H1 (cell line): ENCODE results near the gene NTN5. TPM values are rescaled to one million over a fixed set of nuclear protein-coding genes. Genes with fewer than 3 reads are reported as not detected.

Experiments used
- CTCF ChIA-PET: fragments of 300-600 bp; sonication (Branson Sonifier 250); formaldehyde crosslinking; loops from one replicate; lab custom pipeline; 2021; ENCODE audit not compliant: partially characterized antibody; lab: Charles Lee
- POLR2A ChIA-PET: fragments of 300-600 bp; sonication (Branson Sonifier 250); formaldehyde crosslinking; loops from one replicate; lab custom pipeline; 2021; ENCODE audit warnings: inconsistent platforms; ENCODE audit not compliant: partially characterized antibody; lab: Charles Lee
- DNase-seq, 2 experiments: peaks; one replicate each; pipeline versions ENCODE4 v3.0.0 to v3.0.0-alpha.2; 2010 to 2022; ENCODE audit warnings: low spot score in 2 of 2, low read depth in 1 of 2, mixed read lengths in 1 of 2
- FAIRE-seq: peaks from 2 replicates; lab custom pipeline; 2011; peaks lifted over from hg19 to GRCh38; lab: Jason Lieb, UNC
- H2AFZ ChIP-seq: 2 replicates; pipeline ENCODE4 v1.8.1; 2012; ENCODE audit warnings: low read length, inconsistent platforms
- H2AK5ac ChIP-seq: 2 replicates; pipeline ENCODE4 v1.6.1; 2013; ENCODE audit warnings: low read depth, low read length
- H2BK120ac ChIP-seq: replicated peaks from 2 replicates; pipeline ENCODE3; 2013; ENCODE audit warnings: low read depth, low read length, inconsistent platforms
- H2BK12ac ChIP-seq: 2 replicates; pipeline ENCODE4 v1.6.1; 2013; ENCODE audit warnings: low read depth, low read length
- H2BK15ac ChIP-seq: 2 replicates; pipeline ENCODE4 v1.6.1; 2013; ENCODE audit warnings: low read length
- H2BK20ac ChIP-seq: 2 replicates; pipeline ENCODE4 v1.6.1; 2013; ENCODE audit warnings: low read length
- H2BK5ac ChIP-seq: 2 replicates; pipeline ENCODE4 v1.6.1; 2013; ENCODE audit warnings: low read depth, low read length
- H3K14ac ChIP-seq: 2 replicates; pipeline ENCODE4 v1.6.1; 2013; ENCODE audit warnings: inconsistent platforms; ENCODE audit not compliant: insufficient read length
- H3K18ac ChIP-seq: 2 replicates; pipeline ENCODE4 v1.6.1; 2013; ENCODE audit warnings: low read length; ENCODE audit errors: extremely low read depth
- H3K23ac ChIP-seq: 2 replicates; pipeline ENCODE4 v1.6.1; 2013; ENCODE audit warnings: inconsistent platforms; ENCODE audit not compliant: insufficient read length
- H3K23me2 ChIP-seq: 2 replicates; pipeline ENCODE4 v1.6.1; 2013; ENCODE audit warnings: low read depth, low read length
- H3K27ac ChIP-seq: 2 replicates; pipeline ENCODE4 v1.6.1; 2011; ENCODE audit warnings: low read depth, low read length, inconsistent platforms
- H3K27me3 ChIP-seq, 4 experiments: replicated peaks in 1 of 4; 1 replicate in 1 of 4; 2 replicates in 3 of 4; pipeline versions ENCODE4 v1.6.1 to v1.8.1; 2011 to 2013; ENCODE audit warnings: low read length in 3 of 4, mild to moderate bottlenecking in 3 of 4, inconsistent platforms in 2 of 4, mixed read lengths in 2 of 4, moderate library complexity in 1 of 4; ENCODE audit not compliant: control insufficient read depth in 3 of 4, insufficient read depth in 3 of 4; ENCODE audit errors: extremely low read depth in 1 of 4
- H3K36me3 ChIP-seq, 4 experiments: 2 replicates each; pipeline versions ENCODE4 v1.6.1 to v1.8.1; 2011 to 2013; ENCODE audit warnings: mild to moderate bottlenecking in 4 of 4, low read length in 3 of 4, moderate library complexity in 2 of 4, control low read depth in 1 of 4, inconsistent platforms in 1 of 4; ENCODE audit not compliant: insufficient read depth in 4 of 4, control insufficient read depth in 2 of 4
- H3K4ac ChIP-seq: replicated peaks from 2 replicates; pipeline ENCODE3; 2013; ENCODE audit warnings: low read length, low read depth, mixed read lengths, inconsistent platforms; ENCODE audit not compliant: insufficient read length
- H3K4me1 ChIP-seq, 4 experiments: replicated peaks in 1 of 4; 1 replicate in 1 of 4; 2 replicates in 3 of 4; pipeline versions ENCODE4 v1.6.1 to v1.8.1; 2011 to 2013; ENCODE audit warnings: low read length in 3 of 4, inconsistent platforms in 2 of 4, mixed read lengths in 1 of 4; ENCODE audit not compliant: insufficient read depth in 4 of 4, control insufficient read depth in 3 of 4
- H3K4me2 ChIP-seq, 2 experiments: 2 replicates each; pipeline versions ENCODE4 v1.6.1 to v1.8.1; 2011 to 2013; ENCODE audit warnings: low read depth in 2 of 2, low read length in 2 of 2, control low read depth in 1 of 2, inconsistent platforms in 1 of 2, mild to moderate bottlenecking in 1 of 2; ENCODE audit not compliant: insufficient read depth in 1 of 2
- H3K4me3 ChIP-seq, 4 experiments: fragments of 200-600, 300-600 bp in 1 of 4; sonication (generic), shearing (Covaris generic), sonication (Bioruptor Twin) in 1 of 4; 2 replicates each; pipeline versions ENCODE4 v1.5.1 to v1.8.1; 2011 to 2016; ENCODE audit warnings: low read length in 4 of 4, low read depth in 3 of 4, control low read depth in 2 of 4, inconsistent platforms in 2 of 4, mild to moderate bottlenecking in 2 of 4, mixed read lengths in 1 of 4, moderate library complexity in 1 of 4; ENCODE audit not compliant: insufficient read depth in 2 of 4; ENCODE audit errors: extremely low read depth in 1 of 4
- H3K56ac ChIP-seq: replicated peaks from 2 replicates; pipeline ENCODE3; 2013; ENCODE audit warnings: low read depth, mild to moderate bottlenecking, mixed read lengths, low read length, inconsistent platforms; ENCODE audit not compliant: insufficient read length
- H3K79me1 ChIP-seq: 2 replicates; pipeline ENCODE4 v1.6.1; 2013; ENCODE audit warnings: low read depth, low read length, control low read depth
- H3K79me2 ChIP-seq, 2 experiments: 2 replicates each; pipeline versions ENCODE4 v1.6.1 to v1.8.1; 2012 to 2013; ENCODE audit warnings: low read length in 2 of 2, mild to moderate bottlenecking in 2 of 2, inconsistent platforms in 1 of 2; ENCODE audit not compliant: insufficient read depth in 2 of 2, control insufficient read depth in 1 of 2
- H3K9ac ChIP-seq, 4 experiments: replicated peaks in 1 of 4; 1 replicate in 1 of 4; 2 replicates in 3 of 4; pipeline versions ENCODE4 v1.6.1 to v1.8.1; 2011 to 2013; ENCODE audit warnings: low read depth in 3 of 4, low read length in 3 of 4, control low read depth in 2 of 4, mild to moderate bottlenecking in 2 of 4, moderate library complexity in 2 of 4, inconsistent platforms in 1 of 4; ENCODE audit errors: extremely low read depth in 1 of 4
- H3K9me3 ChIP-seq, 2 experiments: 2 replicates each; pipeline versions ENCODE4 v1.6.1 to v1.8.1; 2012 to 2013; ENCODE audit warnings: mild to moderate bottlenecking in 2 of 2, moderate library complexity in 2 of 2, control low read depth in 1 of 2, inconsistent platforms in 1 of 2, low read depth in 1 of 2, low read length in 1 of 2, mixed read lengths in 1 of 2; ENCODE audit not compliant: insufficient read depth in 2 of 2
- H4K20me1 ChIP-seq, 2 experiments: replicated peaks in 1 of 2; 2 replicates each; pipeline versions ENCODE3 to v1.8.1; 2011 to 2013; ENCODE audit warnings: inconsistent platforms in 2 of 2, low read length in 2 of 2, mild to moderate bottlenecking in 1 of 2; ENCODE audit not compliant: insufficient read depth in 2 of 2, control insufficient read depth in 1 of 2
- H4K5ac ChIP-seq: 2 replicates; pipeline ENCODE4 v1.6.1; 2013; ENCODE audit warnings: low read length, low read depth, mixed read lengths, inconsistent platforms; ENCODE audit not compliant: insufficient read length
- H4K8ac ChIP-seq: 2 replicates; pipeline ENCODE4 v1.8.0; 2013; ENCODE audit warnings: mild to moderate bottlenecking, moderate library complexity, low read length, inconsistent platforms; ENCODE audit not compliant: insufficient read depth; ENCODE audit errors: extremely low read depth
- H4K91ac ChIP-seq: replicated peaks from 2 replicates; pipeline ENCODE3; 2013; ENCODE audit warnings: low read length, mixed read lengths, inconsistent platforms; ENCODE audit not compliant: insufficient read length
- CTCF ChIP-seq, 3 experiments: IDR thresholded peaks; 1 replicate in 2 of 3; 2 replicates in 1 of 3; pipeline versions ENCODE4 v1.5.1 to v1.6.1; 2011; ENCODE audit warnings: low read length in 3 of 3, mild to moderate bottlenecking in 3 of 3, inconsistent platforms in 2 of 3, low read depth in 1 of 3, moderate library complexity in 1 of 3; ENCODE audit not compliant: insufficient read depth in 1 of 3; ENCODE audit errors: control extremely low read depth in 1 of 3
- KDM4A ChIP-seq: IDR thresholded peaks from one replicate; pipeline ENCODE4 v1.7.1; 2012; ENCODE audit warnings: low read depth, mild to moderate bottlenecking, moderate library complexity, low read length, inconsistent platforms; ENCODE audit not compliant: severe bottlenecking
- NANOG ChIP-seq: IDR thresholded peaks from 2 replicates; pipeline ENCODE4 v1.6.1; 2011; ENCODE audit warnings: low read length, low read depth, mild to moderate bottlenecking, inconsistent platforms; ENCODE audit not compliant: insufficient read depth, poor library complexity, severe bottlenecking
- PHF8 ChIP-seq: fragments of 200-600 bp; sonication (generic); conservative IDR thresholded peaks from 2 replicates; pipeline ENCODE4 v1.7.1; 2012; ENCODE audit warnings: low read depth, mild to moderate bottlenecking, inconsistent platforms, low read length, moderate library complexity
- RBBP5 ChIP-seq: IDR thresholded peaks from 2 replicates; pipeline ENCODE4 v1.7.1; 2012; ENCODE audit warnings: low read depth, mild to moderate bottlenecking, inconsistent platforms, low read length, moderate library complexity, borderline replicate concordance
- RXRA ChIP-seq: IDR thresholded peaks from 2 replicates; pipeline ENCODE4 v1.6.1; 2011; ENCODE audit warnings: low read depth, mild to moderate bottlenecking, low read length, moderate library complexity; ENCODE audit not compliant: insufficient read depth
- SIN3A ChIP-seq, 2 experiments: IDR thresholded peaks in 1 of 2; conservative IDR thresholded peaks in 1 of 2; 2 replicates each; pipeline ENCODE4 v1.6.1; 2011 to 2012; ENCODE audit warnings: low read length in 2 of 2, improper control_type of control experiment in 1 of 2, low read depth in 1 of 2, mild to moderate bottlenecking in 1 of 2
- TEAD4 ChIP-seq: IDR thresholded peaks from 2 replicates; pipeline ENCODE4 v1.6.1; 2012; ENCODE audit warnings: low read depth, low read length, inconsistent platforms, mixed read lengths
- WGBS, 2 experiments: shearing (Covaris generic) in 1 of 2; methylation state at CpG; one replicate each; pipeline versions ENCODE4 v1.1.6 to v1.1.7; 2013 to 2015; ENCODE audit warnings: low lambda C conversion rate in 2 of 2, mixed read lengths in 2 of 2, inconsistent platforms in 1 of 2, low coverage in 1 of 2, missing lambda C conversion rate in 1 of 2; ENCODE audit not compliant: insufficient replicate concordance in 2 of 2, insufficient coverage in 1 of 2, insufficient read length in 1 of 2; ENCODE audit errors: extremely low coverage in 1 of 2, missing lambda C conversion rate in 1 of 2; 5-methylcytosine and 5-hydroxymethylcytosine counted together
- polyA plus RNA-seq, 7 experiments: library from polyadenylated mRNA; depleted of rRNA in 3 of 7; stranded (reverse) in 5 of 7; unstranded in 2 of 7; fragments of >200 nt in 5 of 7; fragments of 200-250 nt in 2 of 7; gene quantifications; 1 replicate in 5 of 7; 2 replicates in 1 of 7; 4 replicates in 1 of 7; pipeline versions ENCODE4 v1.2.1 to v1.2.3, GENCODE V29; 2011 to 2013; ENCODE audit warnings: missing spikeins in 2 of 7, mixed read lengths in 2 of 7
- total RNA-seq: library from RNA; stranded (reverse); fragmentation: NEBNext Ultra II Directional; extraction: Animal tissue kit (Norgen Biotek cat#: 25700); gene quantifications from 2 replicates; pipeline ENCODE4 v1.2.1, GENCODE V29; 2021

The NTN5 gene
- total and polyA plus RNA-seq, 2 of the 8 experiments (the other 6 are each of a cell fraction or from before 2014, with no cell fraction given), result 0.47 to 0.85 TPM

- Histone ChIP-seq H3K4me2 (peak within 1 kb of the TSS; percentile 94 to 95), H3K4me3 (peak within 1 kb of the TSS; percentile 58 to 74 (median 68)), H3K23ac (no peak within 1 kb of the TSS), H4K5ac (peak within 1 kb of the TSS; percentile 24), H3K14ac (no peak within 1 kb of the TSS), H4K8ac (no peak within 1 kb of the TSS; the same call in 1 of the 2 replicates), H2BK12ac (no peak within 1 kb of the TSS; the same call in 1 of the 2 replicates), H3K18ac (peak within 1 kb of the TSS; percentile 93), H3K56ac (peak within 1 kb of the TSS; percentile 18), H3K4ac (no peak within 1 kb of the TSS), H3K27ac (peak within 1 kb of the TSS; percentile 89), H2BK5ac (peak within 1 kb of the TSS; percentile 95), H3K79me2 (no peaks in the 10 kb centered on the region), H2BK20ac (no peak within 1 kb of the TSS), H2BK120ac (no peak within 1 kb of the TSS), H4K20me1 (no peaks in the 10 kb centered on the region), H2AK5ac (no peak within 1 kb of the TSS), H3K27me3 (peaks cover 0 to 2% (median 0%) of the 10 kb centered on the region in 4 experiments; a peak in 2 of 7 replicates), H2BK15ac (no peak within 1 kb of the TSS), H3K23me2 (peaks cover 25% of the 10 kb centered on the region), H3K4me1 (peaks cover 9 to 28% (median 19%) of the 10 kb centered on the region in 4 experiments), H3K79me1 (no peaks in the 10 kb centered on the region), H3K9me3 (no peaks in the 10 kb centered on the region), H2AFZ (no peak within 1 kb of the TSS), H3K36me3 (no peaks in the 10 kb centered on the region), H4K91ac (peak within 1 kb of the TSS; percentile 18), H3K9ac (peak within 1 kb of the TSS in 3 of 4 experiments; percentile 64 to 72 (median 66); a peak in 6 of 7 replicates)
- WGBS, 2 experiments, result 2% methylated on average over 37 of the region's 40 CpGs; no CpG with 5 or more reads in 1 of the 2 experiments
- peak in 1 of 2 experiments; percentile 74 for DNase-seq
- CTCF ChIA-PET, result interaction anchor here (1.1 kb wide), 1 partner anchor 130 kb away, joined by 5 read pairs; no protein-coding TSS in a partner anchor
- FAIRE-seq, result no peak
- POLR2A ChIA-PET, result interaction anchor here (1.0 to 30.9 kb wide), 3 partner anchors 9 to 237 kb away, joined by 3 to 788 read pairs (median 4); partner anchors contain the start of genes FAM83E, RPL18, SPACA4 and SPHK2
- TF ChIP-seq CTCF (IDR thresholded peaks at IDR 0.05; ENCODE audit: control extremely low read depth in 1 of 3, insufficient read depth in 1 of 3, low read depth in 1 of 3, low read length in 3 of 3) (peak in 1 of 3 experiments; percentile 13; a peak in 1 of 4 replicates), RXRA (no peak), NANOG (no peak), KDM4A (peak; percentile 53), TEAD4 (no peak), SIN3A (conservative IDR thresholded peaks at IDR 0.05 in 1 of 2, IDR thresholded peaks at IDR 0.05 in 1 of 2; ENCODE audit: low read depth in 1 of 2, low read length in 2 of 2) (0 out of 4 replicates have a peak, but pooled peaks of 1 of the 2 experiments have one; percentile 12), RBBP5 (no peak), PHF8 (peak; percentile 28; the same call in 1 of the 2 replicates)
Measured at GRCh38 chr19:48636859-48637448, 35.9 kb downstream of the NTN5 start, which contains the start of gene DBP. Gene DBP, minus strand, starts transcription at chr19:48637379. Its CDS starts 385 bp downstream, at chr19:48636994.
